Activated CD8-positive, alpha-beta memory T cell treated with anti-CD3 and anti-CD28 coated beads for 1 hour (primary cell): ENCODE data around the gene POLK.
"Not testable (repeated sequence)": the region's sequence is repeated elsewhere in the genome, so short reads cannot be mapped to it uniquely, and the experiment has no call there.

Experiments
- DNase-seq, 2 donors: peaks; one replicate each; pipeline ENCODE4 v3.0.0-alpha.2; 2020; ENCODE audit warnings: low read depth in 1 of 2; ENCODE audit errors: extremely low read depth in 1 of 2

The POLK gene

GRCh38 chr5:75511435-75512382 is at the start of gene POLK, which contains the start of gene CERT1:
Gene POLK, plus strand, starts transcription at chr5:75511891.
Gene CERT1, minus strand, starts transcription at chr5:75511629. Its CDS starts 422 bp downstream, at chr5:75511207.
- peak; percentile 79 to 83 for DNase-seq

- DNase-seq, result no peak
Measured at GRCh38 chr5:75463726-75464125, 48.0 kb upstream of the POLK start.

- DNase-seq, result no peak
Measured at GRCh38 chr5:75465480-75465879, 46.2 kb upstream of the POLK start.

GRCh38 chr5:75466006-75466716 is 45.5 kb upstream of the POLK start:
- DNase-seq, result no peak

- DNase-seq, result no peak
Measured at GRCh38 chr5:75468593-75468992, 43.1 kb upstream of the POLK start.

GRCh38 chr5:75469017-75469416 is 42.7 kb upstream of the POLK start:
- DNase-seq, result no peak

- no peak for DNase-seq
Measured at GRCh38 chr5:75471193-75471592, 40.5 kb upstream of the POLK start.

- DNase-seq, result no peak
Measured at GRCh38 chr5:75472973-75473372, 38.7 kb upstream of the POLK start.

- DNase-seq, result no peak
Measured at GRCh38 chr5:75473463-75473862, 38.2 kb upstream of the POLK start.

GRCh38 chr5:75475364-75475763 is 36.3 kb upstream of the POLK start:
- no peak for DNase-seq

- no peak for DNase-seq
Measured at GRCh38 chr5:75481024-75481423, 30.7 kb upstream of the POLK start.

- no peak for DNase-seq
Measured at GRCh38 chr5:75482482-75482881, 29.2 kb upstream of the POLK start.

- DNase-seq, result no peak
Measured at GRCh38 chr5:75484605-75485004, 27.1 kb upstream of the POLK start.

GRCh38 chr5:75489847-75490246 is 21.8 kb upstream of the POLK start:
- not testable (repeated sequence) for DNase-seq

GRCh38 chr5:75491621-75492020 is 20.1 kb upstream of the POLK start:
- no peak for DNase-seq

GRCh38 chr5:75496026-75496425 is 15.7 kb upstream of the POLK start:
- DNase-seq, result no peak

GRCh38 chr5:75498208-75498777 is 13.4 kb upstream of the POLK start:
- no peak for DNase-seq

GRCh38 chr5:75498875-75499274 is 12.8 kb upstream of the POLK start:
- not testable (repeated sequence) for DNase-seq

- not testable (repeated sequence) for DNase-seq
Measured at GRCh38 chr5:75505112-75505511, 6.6 kb upstream of the POLK start.

- no peak for DNase-seq
Measured at GRCh38 chr5:75507841-75508240, 3.9 kb upstream of the POLK start.

- DNase-seq, result no peak
Measured at GRCh38 chr5:75509546-75509945, 2.1 kb upstream of the POLK start.

GRCh38 chr5:75509956-75510355 is 1.7 kb upstream of the POLK start:
- DNase-seq, result no peak
